Measurements from ENCODE around the gene RUNX1. TPM values are rescaled to one million over a fixed set of nuclear protein-coding genes. Genes with fewer than 3 reads are reported as not detected.

RUNX1 gene
- total RNA-seq, 2 donors from 2014 or later, result 3.8 to 7.6 TPM

GRCh38 chr21:35028451-35028978 is 20.6 kb downstream of the RUNX1 start:
- H3K36me3 ChIP-seq, result no peaks in the 10 kb centered on the region
- no peak overlapping the region for H3K27ac ChIP-seq
- TF ChIP-seq CTCF (IDR thresholded peaks at IDR 0.05), result no peak
- H3K4me1 ChIP-seq, result peaks cover 0 to 7% of the 10 kb centered on the region in 2 donors
- H3K9me3 ChIP-seq, result no peaks in the 10 kb centered on the region
- no peak overlapping the region for H3K4me3 ChIP-seq
- no peaks in the 10 kb centered on the region for H3K27me3 ChIP-seq
- no peak for DNase-seq (ENCODE audit: low spot score)

DNA sequence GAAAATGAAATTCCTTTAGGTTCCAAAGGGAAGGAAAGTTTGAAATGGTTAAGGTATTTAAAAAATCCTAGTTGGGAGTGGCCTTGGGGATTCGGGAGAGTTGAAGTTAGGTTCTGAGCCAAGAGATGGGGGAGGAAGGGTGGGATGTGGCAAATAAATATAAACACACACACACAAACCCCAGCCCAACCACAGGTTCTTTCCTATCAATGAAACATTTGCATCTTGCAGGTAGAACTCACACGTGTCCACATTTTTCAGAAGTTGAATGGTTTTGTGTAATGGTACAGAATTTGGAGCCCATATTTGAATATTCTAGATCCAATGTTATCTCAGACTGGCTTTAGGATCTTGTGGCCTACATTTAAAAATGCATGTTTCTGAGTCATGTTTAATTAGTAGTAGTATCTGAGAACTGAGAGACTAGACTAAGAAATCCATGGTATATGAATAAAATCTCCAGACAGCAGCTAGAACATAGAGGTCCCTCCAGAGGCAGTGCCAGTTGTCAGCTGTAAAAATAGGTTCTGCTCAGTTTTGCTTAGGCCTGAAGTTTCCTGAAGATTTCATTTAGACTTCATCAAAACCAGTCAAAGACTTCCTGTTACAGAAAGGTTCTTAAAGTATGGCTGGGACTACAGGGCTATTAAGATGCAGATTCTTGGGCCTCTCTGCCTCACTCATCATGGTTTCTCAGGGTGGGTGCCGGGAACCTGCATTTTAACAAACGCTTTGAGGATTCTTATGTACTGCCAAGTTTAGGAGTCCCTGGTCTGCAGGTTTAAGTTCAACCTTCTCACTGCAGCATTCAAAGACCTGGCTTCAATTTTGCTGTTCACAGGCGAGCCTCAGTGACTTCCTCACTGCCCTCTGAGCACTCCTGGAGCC is 21.3 kb downstream of the RUNX1 start:
- no peak for TF ChIP-seq CTCF (IDR thresholded peaks at IDR 0.05)
- Histone ChIP-seq H3K4me1 (peaks cover 0 to 7% of the 10 kb centered on the region in 2 donors), H3K27me3 (no peaks in the 10 kb centered on the region), H3K9me3 (no peaks in the 10 kb centered on the region), H3K36me3 (no peaks in the 10 kb centered on the region), H3K4me3 (no peak overlapping the region), H3K27ac (no peak overlapping the region)
- DNase-seq (ENCODE audit: low spot score), result no peak

- Histone ChIP-seq H3K4me1 (peaks cover 0 to 7% of the 10 kb centered on the region in 2 donors), H3K27ac (peak overlapping the region in 1 of 2 donors; percentile 10), H3K4me3 (peak overlapping the region in 1 of 2 donors; percentile 27), H3K9me3 (no peaks in the 10 kb centered on the region), H3K27me3 (no peaks in the 10 kb centered on the region), H3K36me3 (no peaks in the 10 kb centered on the region)
- TF ChIP-seq CTCF (IDR thresholded peaks at IDR 0.05), result no peak
- peak; percentile 62 for DNase-seq (ENCODE audit: low spot score)
Observed at GRCh38 chr21:35026617-35027562, 22.2 kb downstream of the RUNX1 start.

GRCh38 chr21:35026153-35026500 is 23.0 kb downstream of the RUNX1 start:
- no peak for TF ChIP-seq CTCF (IDR thresholded peaks at IDR 0.05)
- no peak for DNase-seq (ENCODE audit: low spot score)
- peaks cover 0 to 7% of the 10 kb centered on the region in 2 donors for H3K4me1 ChIP-seq
- H3K36me3 ChIP-seq, result no peaks in the 10 kb centered on the region
- no peak overlapping the region for H3K27ac ChIP-seq
- H3K9me3 ChIP-seq, result no peaks in the 10 kb centered on the region
- H3K4me3 ChIP-seq, result peak overlapping the region in 1 of 2 donors; percentile 27
- H3K27me3 ChIP-seq, result no peaks in the 10 kb centered on the region

- H3K4me3 ChIP-seq, result no peak overlapping the region
- no peak overlapping the region for H3K27ac ChIP-seq
- DNase-seq (ENCODE audit: low spot score), result no peak
- H3K27me3 ChIP-seq, result no peaks in the 10 kb centered on the region
- no peaks in the 10 kb centered on the region for H3K9me3 ChIP-seq
- H3K36me3 ChIP-seq, result no peaks in the 10 kb centered on the region
- no peak for TF ChIP-seq CTCF (IDR thresholded peaks at IDR 0.05)
- H3K4me1 ChIP-seq, result peaks cover 0 to 7% of the 10 kb centered on the region in 2 donors
Observed at GRCh38 chr21:35025206-35026152, 23.6 kb downstream of the RUNX1 start.

Data from right atrium auricular region (tissue), 2 donors.